NOMO-1 (cell line): Measurements from ENCODE around the gene SLC9C1.

Experiments used
- DNase-seq, 2 experiments: peaks; one replicate each; lab custom pipeline; 2025; ENCODE audit not compliant: unreplicated experiment in 2 of 2; lab: John Stamatoyannopoulos, UW

The SLC9C1 gene

DNA sequence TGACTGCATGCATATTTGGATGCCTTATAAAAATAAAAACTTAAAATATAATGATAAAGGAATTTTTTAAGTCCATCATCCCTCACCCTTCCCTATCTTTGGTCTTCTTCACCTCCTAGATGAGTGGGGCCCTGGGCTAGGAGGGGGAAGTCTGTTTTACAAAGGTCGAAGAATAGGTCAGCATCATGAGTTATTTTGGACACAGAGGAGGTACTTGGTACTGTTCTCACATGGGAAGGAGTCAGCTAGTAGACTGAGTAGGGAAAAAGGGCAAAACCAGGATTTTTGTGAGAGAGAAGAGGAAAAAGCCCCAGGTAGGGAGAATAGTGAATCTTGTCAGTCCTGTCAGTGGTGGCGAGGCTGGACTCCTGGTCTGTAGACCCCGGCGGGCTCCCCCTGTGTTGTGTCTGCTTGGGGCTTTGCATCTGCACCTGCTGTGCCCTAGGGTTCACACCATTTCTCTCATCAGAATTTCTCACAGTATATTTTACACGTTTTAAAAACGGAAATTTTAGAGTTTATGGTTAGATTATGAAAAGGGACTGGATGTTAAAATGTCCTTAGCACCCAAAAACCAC, 178.1 kb downstream of the SLC9C1 start:
- DNase-seq, result no peak

DNA sequence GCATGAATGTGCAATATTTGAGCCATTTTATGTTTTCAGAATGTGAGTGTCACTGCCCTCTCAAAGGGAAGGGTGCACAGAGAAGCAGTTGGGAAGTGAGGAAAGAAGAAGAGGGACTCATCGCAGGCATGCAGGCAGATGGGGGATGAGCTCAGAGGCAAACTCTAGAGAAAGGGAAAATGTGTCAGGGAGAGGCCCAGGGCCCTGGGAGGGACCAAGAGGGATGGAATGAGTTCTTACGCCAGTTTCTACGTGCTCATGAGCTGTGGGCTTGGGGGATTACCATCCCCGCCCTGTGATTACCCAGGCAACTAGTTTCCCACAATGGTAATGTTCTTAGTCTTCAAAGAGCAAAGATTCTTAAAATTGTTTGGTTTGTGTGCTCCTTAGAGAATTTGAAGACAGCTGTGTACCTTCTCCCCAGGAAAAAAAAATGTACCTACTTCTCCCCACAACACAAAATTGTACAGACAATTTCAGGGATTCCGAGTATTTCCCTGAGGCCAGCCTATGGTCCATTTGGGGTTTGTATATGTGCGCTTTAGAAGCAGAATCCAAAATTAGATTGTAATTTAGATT, 178.8 kb downstream of the SLC9C1 start:
- DNase-seq, result no peak

DNA sequence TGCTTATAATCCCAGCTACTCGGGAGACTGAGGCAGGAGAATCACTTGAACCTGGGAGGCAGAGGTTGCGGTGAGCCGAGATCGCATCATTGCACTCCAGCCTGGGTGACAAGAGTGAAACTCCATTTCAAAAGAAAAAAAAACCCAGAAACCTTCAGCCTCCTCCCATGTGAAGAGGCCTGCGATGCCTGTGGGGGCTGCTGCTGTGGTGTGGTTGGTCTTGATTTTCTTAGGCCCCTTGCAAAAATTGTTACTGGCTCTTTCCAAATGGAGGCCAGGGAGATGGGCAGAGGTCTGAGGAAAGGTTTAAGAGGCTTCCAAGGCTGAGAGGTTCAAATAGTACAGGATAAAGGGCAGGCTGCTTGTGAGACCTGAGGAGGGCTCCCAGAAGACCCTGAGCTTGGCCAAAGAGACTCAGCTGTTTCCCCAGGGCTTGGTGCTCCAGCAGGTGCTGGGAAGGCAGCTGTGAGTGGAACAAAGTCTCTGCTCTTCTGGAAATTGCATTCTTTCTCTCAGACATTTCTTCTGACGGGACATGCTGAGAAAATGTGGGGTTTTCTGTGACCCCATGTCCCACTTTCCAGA, 179.3 kb downstream of the SLC9C1 start:
- DNase-seq, result no peak

GRCh38 chr3:112111785-112112402, 182.1 kb downstream of the SLC9C1 start:
- peak; percentile 39 to 79 for DNase-seq

DNA sequence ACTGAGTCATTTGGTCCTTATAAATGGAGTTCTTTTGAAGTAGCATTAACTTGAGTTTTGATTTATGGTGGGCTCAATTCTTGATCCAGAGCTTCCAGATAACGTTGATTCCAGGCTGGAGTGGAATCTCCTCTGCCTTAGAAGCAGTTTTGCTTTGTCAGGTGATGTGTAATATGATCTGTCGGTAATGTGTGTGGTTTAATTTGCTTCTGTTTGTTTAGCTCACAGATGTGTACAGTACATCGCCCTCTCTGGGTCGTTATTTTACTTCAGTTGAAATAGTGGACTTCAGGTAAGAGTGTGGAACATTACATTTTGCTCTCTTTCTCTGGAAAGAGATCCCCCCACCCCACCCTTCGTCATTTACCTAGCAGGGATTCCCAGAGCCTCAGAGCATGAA, 184.7 kb downstream of the SLC9C1 start:
- no peak for DNase-seq

GRCh38 chr3:112104774-112105173, 189.2 kb downstream of the SLC9C1 start:
- DNase-seq, result no peak

- DNase-seq, result no peak
Measured at GRCh38 chr3:112101916-112102315, 192.1 kb downstream of the SLC9C1 start.

DNA sequence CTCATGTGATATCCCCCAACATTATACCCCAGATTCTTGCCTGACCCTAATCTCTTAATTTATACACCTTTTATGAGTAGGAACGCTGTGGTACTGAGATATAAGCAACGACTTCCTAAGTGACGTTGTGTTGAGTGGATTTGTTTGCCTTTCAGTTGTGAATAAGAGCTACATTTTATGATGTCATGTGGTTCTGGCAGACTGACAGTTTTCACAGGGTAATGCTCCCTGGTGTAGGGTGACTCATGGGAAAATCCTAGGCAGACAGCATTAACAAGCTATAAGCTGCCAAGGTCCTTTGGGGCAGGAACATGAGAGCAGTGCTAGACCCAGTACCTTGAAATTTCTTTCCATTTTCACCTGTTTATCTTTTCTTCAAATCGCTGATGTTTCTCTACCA, 196.6 kb downstream of the SLC9C1 start:
- DNase-seq, result no peak

- no peak for DNase-seq
Measured at GRCh38 chr3:112096176-112096575, 197.8 kb downstream of the SLC9C1 start.

DNA sequence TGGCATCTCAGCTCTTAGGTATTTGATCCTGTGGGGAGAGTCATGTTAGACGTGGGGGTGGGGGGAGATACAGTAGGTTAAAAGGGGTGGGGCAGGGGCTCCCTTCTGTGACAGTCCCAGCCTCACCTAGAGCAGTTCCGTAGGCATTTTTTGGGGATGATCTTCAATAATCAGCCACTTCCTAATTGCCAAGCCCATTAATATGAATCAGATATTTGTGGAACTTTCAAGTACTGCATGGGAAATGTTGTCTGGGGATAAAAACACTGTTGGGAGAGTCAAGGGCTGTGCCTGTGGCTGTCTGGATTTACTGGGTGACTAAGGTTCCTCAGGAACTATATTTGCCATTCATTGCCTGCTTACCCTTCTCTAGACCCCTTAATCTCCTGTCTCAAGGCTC, 198.3 kb downstream of the SLC9C1 start:
- no peak for DNase-seq

GRCh38 chr3:112093180-112093522, 200.9 kb downstream of the SLC9C1 start:
- DNase-seq, result no peak

- DNase-seq, result peak in 1 of 2 experiments; percentile 10
Measured at GRCh38 chr3:112092496-112093179, 201.4 kb downstream of the SLC9C1 start.

GRCh38 chr3:112090887-112091586, 203.0 kb downstream of the SLC9C1 start:
- DNase-seq, result no peak
